ENCODE results near the gene FTO.
A peak's percentile ranks its signal among the peaks of the same experiment; 100 is the strongest.

- TF ChIP-seq CTCF (IDR thresholded peaks at IDR 0.05) (peak; percentile 44 to 82 (median 66)), POLR2A (IDR thresholded peaks at IDR 0.05) (no peak), POLR2AphosphoS5 (IDR thresholded peaks at IDR 0.05) (no peak), EP300 (IDR thresholded peaks at IDR 0.05; ENCODE audit: low read depth) (no peak)
These were observed 242.0 kb downstream of the FTO start for GRCh38 chr16:53945996-53946395.
